NCI-H1694 (cell line): Measurements from ENCODE around the gene ATP6V1G3.
"Not testable (repeated sequence)": the region's sequence is repeated elsewhere in the genome, so short reads cannot be mapped to it uniquely, and the experiment has no call there.

Source experiments
- DNase-seq: peaks from one replicate; lab custom pipeline; 2025; lab: John Stamatoyannopoulos, UW

The ATP6V1G3 gene

GRCh38 chr1:198542632-198543031 lies 2.2 kb upstream of the ATP6V1G3 start:
- no peak for DNase-seq

- no peak for DNase-seq
Observed at GRCh38 chr1:198541737-198542136, 1.3 kb upstream of the ATP6V1G3 start.

GRCh38 chr1:198538579-198539364 lies 1.7 kb downstream of the ATP6V1G3 start:
- no peak for DNase-seq

- DNase-seq = no peak
Observed at GRCh38 chr1:198535631-198536030, 4.8 kb downstream of the ATP6V1G3 start.

- DNase-seq = no peak
Observed at GRCh38 chr1:198534548-198535418, 5.7 kb downstream of the ATP6V1G3 start.

- DNase-seq = peak; percentile 24
Observed at GRCh38 chr1:198531891-198532290, 8.6 kb downstream of the ATP6V1G3 start.

GRCh38 chr1:198530953-198531352 lies 9.5 kb downstream of the ATP6V1G3 start:
- DNase-seq = peak; percentile 92

- peak; percentile 18 for DNase-seq
Observed at GRCh38 chr1:198529414-198529813, 11.1 kb downstream of the ATP6V1G3 start.

GRCh38 chr1:198528364-198528763 lies 12.1 kb downstream of the ATP6V1G3 start:
- DNase-seq = no peak

- no peak for DNase-seq
Observed at GRCh38 chr1:198524556-198524955, 15.9 kb downstream of the ATP6V1G3 start.

GRCh38 chr1:198524127-198524526 lies 16.4 kb downstream of the ATP6V1G3 start:
- not testable (repeated sequence) for DNase-seq

- no peak for DNase-seq
Observed at GRCh38 chr1:198523182-198523950, 17.1 kb downstream of the ATP6V1G3 start.

- DNase-seq = no peak
Observed at GRCh38 chr1:198520524-198521254, 19.8 kb downstream of the ATP6V1G3 start.

- no peak for DNase-seq
Observed at GRCh38 chr1:198519639-198520501, 20.6 kb downstream of the ATP6V1G3 start.

- no peak for DNase-seq
Observed at GRCh38 chr1:198517623-198518199, 22.8 kb downstream of the ATP6V1G3 start.

- no peak for DNase-seq
Observed at GRCh38 chr1:198500096-198500495, 40.4 kb downstream of the ATP6V1G3 start.

GRCh38 chr1:198499588-198499987 lies 40.9 kb downstream of the ATP6V1G3 start:
- DNase-seq = no peak

GRCh38 chr1:198498881-198499280 lies 41.6 kb downstream of the ATP6V1G3 start:
- no peak for DNase-seq

GRCh38 chr1:198498103-198498385 lies 42.4 kb downstream of the ATP6V1G3 start:
- DNase-seq = no peak

GRCh38 chr1:198497326-198498102 lies 43.0 kb downstream of the ATP6V1G3 start:
- DNase-seq = no peak
